PC-3 (cell line): ENCODE results near the gene SGMS1. TPM values are rescaled to one million over a fixed set of nuclear protein-coding genes. Genes with fewer than 3 reads are reported as not detected.

Experiments
- ATAC-seq: fragments of 200-7000 bp; cut with Tn5 transposase; 2 replicates; pipeline ENCODE4 v1.9.1; 2020; ENCODE audit warnings: mild to moderate bottlenecking, moderate library complexity
- BruUV-seq: library from RNA; stranded (reverse); fragments of 400-500 nt; replicated peaks from 2 replicates; lab custom pipeline; 2021; lab: Mats Ljungman, UMichigan
- CTCF ChIA-PET: fragments of 300-600 bp; sonication (Branson Sonifier 250); formaldehyde crosslinking; loops from one replicate; lab custom pipeline; 2022; ENCODE audit warnings: antibody characterized with exemption; lab: Charles Lee
- POLR2A ChIA-PET: fragments of 300-600 bp; sonication (Branson Sonifier 250); formaldehyde crosslinking; loops from one replicate; lab custom pipeline; 2022; ENCODE audit warnings: antibody characterized with exemption; ENCODE audit not compliant: unreplicated experiment; lab: Charles Lee
- DNase-seq: peaks from one replicate; pipeline ENCODE4 v3.0.0-alpha.2; 2015
- H2AFZ ChIP-seq: fragments of 300-600 bp; sonication (generic); 2 replicates; pipeline ENCODE4 v1.6.0; 2016; ENCODE audit warnings: antibody characterized with exemption, low read length
- H3F3A ChIP-seq: fragments of 300-600 bp; sonication (generic); one replicate; pipeline ENCODE4 v1.6.0; 2017; ENCODE audit warnings: antibody characterized with exemption, low read length, control low read depth, mild to moderate bottlenecking; ENCODE audit not compliant: unreplicated experiment
- H3K27ac ChIP-seq: fragments of 300-600 bp; sonication (generic); 2 replicates; pipeline ENCODE4 v1.5.1; 2016; ENCODE audit warnings: mild to moderate bottlenecking, low read length
- H3K27me3 ChIP-seq: fragments of 300-600 bp; sonication (generic); 2 replicates; pipeline ENCODE4 v1.6.1; 2016; ENCODE audit warnings: low read length, mixed read lengths
- H3K36me3 ChIP-seq: fragments of 300-600 bp; sonication (generic); 2 replicates; pipeline ENCODE4 v1.6.1; 2016; ENCODE audit warnings: low read depth, mixed run types, low read length, mixed read lengths
- H3K4me1 ChIP-seq: fragments of 300-600 bp; sonication (generic); 2 replicates; pipeline ENCODE4 v1.5.1; 2016; ENCODE audit warnings: low read length; ENCODE audit not compliant: insufficient read depth
- H3K4me2 ChIP-seq: fragments of 300-600 bp; sonication (generic); 2 replicates; pipeline ENCODE4 v1.6.0; 2016; ENCODE audit warnings: low read length
- H3K4me3 ChIP-seq: fragments of 300-600 bp; sonication (generic); 2 replicates; pipeline ENCODE4 v1.5.1; 2016; ENCODE audit warnings: mild to moderate bottlenecking, low read length, mixed read lengths
- H3K79me2 ChIP-seq: fragments of 300-600 bp; sonication (generic); 2 replicates; pipeline ENCODE4 v1.6.1; 2017; ENCODE audit warnings: low read length, mixed read lengths
- H3K9ac ChIP-seq: fragments of 300-600 bp; sonication (generic); 2 replicates; pipeline ENCODE4 v1.6.0; 2016; ENCODE audit warnings: mild to moderate bottlenecking, low read length
- H3K9me2 ChIP-seq: fragments of 300-600 bp; sonication (generic); replicated peaks from 2 replicates; pipeline ENCODE4 v1.6.1; 2016; ENCODE audit warnings: mixed run types, low read length, mixed read lengths
- H3K9me3 ChIP-seq: fragments of 300-600 bp; sonication (generic); 2 replicates; pipeline ENCODE4 v1.6.1; 2016; ENCODE audit warnings: low read length, mixed read lengths
- H4K20me1 ChIP-seq: fragments of 300-600 bp; sonication (generic); 2 replicates; pipeline ENCODE4 v1.6.1; 2016; ENCODE audit warnings: low read length, mixed read lengths
- EZH2 ChIP-seq: fragments of 300-600 bp; sonication (generic); IDR thresholded peaks from one replicate; pipeline ENCODE4 v1.6.1; 2017; ENCODE audit warnings: antibody characterized with exemption, mild to moderate bottlenecking, low read length; ENCODE audit not compliant: unreplicated experiment
- EZH2phosphoT487 ChIP-seq: fragments of 300-600 bp; sonication (generic); IDR thresholded peaks from 2 replicates; pipeline ENCODE4 v1.6.1; 2018; ENCODE audit warnings: mild to moderate bottlenecking, antibody characterized with exemption, low read length, borderline replicate concordance
- intact Hi-C: fragments of 100-400 bp; cut with micrococcal nuclease; formaldehyde crosslinking; loops from 2 replicates; pipeline ENCODE4 v1.9.0; 2023
- total RNA-seq: library from RNA; depleted of rRNA; stranded (reverse); fragments of >200 nt; gene quantifications from 2 replicates; pipeline ENCODE4 v1.2.3, GENCODE V29; 2014
- TF ChIP-seq, protein P1 (sequence below): fragments of 300-600 bp; sonication (generic); conservative IDR thresholded peaks from 2 replicates; pipeline ENCODE4 v1.5.1; 2017; ENCODE audit warnings: antibody characterized with exemption, low read depth, mild to moderate bottlenecking, low read length

Gene SGMS1
- total RNA-seq, 1 experiment from 2014 or later = 61.4 TPM

DNA sequence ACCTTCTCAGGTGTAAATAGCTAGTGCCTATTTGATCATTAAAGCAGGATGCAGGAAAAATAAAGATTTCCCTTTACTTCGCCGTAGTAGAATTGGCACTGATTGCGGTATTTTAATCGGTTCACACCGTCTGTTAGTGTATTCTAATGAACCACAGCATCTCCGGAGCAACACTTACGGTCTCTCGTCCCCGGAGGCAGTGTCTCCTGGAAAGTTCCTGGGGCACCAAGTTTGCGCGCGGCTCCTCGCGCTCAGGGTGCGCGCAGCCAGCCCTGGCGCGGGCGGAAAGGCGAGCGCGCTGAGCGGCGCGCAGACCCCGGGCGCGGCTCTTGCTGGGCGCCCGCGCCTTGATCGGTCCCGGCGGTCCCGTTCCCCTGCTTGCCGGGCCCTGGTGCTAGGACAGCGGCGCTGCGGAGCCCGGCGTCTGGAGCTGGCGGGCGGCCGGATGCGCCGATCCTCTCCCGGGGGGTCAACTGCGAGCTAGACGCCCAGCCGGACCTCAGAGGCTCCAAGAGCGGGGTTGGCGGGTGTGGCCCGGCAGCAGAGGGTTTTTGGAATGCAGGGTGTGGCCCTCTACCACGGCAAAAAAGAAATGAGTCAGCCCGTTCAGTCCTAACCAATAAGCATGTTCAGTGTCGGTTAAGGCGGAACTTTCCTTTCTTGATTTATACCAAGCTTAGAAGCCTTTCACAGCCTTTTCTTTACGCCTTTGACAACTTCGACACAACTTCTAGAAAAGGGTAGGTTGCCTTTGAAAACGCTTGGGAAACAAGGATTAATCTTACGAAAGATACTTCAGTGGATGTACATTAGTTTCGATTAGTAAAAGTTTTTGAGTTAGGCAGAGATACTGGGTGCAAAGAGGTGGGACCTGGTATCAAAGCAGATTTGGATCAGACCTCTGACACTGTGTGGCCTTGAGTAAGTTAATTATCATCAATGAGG is 205.6 kb downstream of the SGMS1 start:
- H4K20me1 ChIP-seq = no peaks in the 10 kb centered on the region
- H2AFZ ChIP-seq = no peak overlapping the region
- no peaks in the 10 kb centered on the region for H3K79me2 ChIP-seq
- no peaks in the 10 kb centered on the region for H3K9me2 ChIP-seq
- H3K4me3 ChIP-seq = no peak overlapping the region
- no peak overlapping the region for H3K4me2 ChIP-seq
- H3K9ac ChIP-seq = no peak overlapping the region
- no peaks in the 10 kb centered on the region for H3K36me3 ChIP-seq
- peak; percentile 15; the same call in 1 of the 2 replicates for ATAC-seq
- ChIA-PET CTCF (no interaction called here), POLR2A (no interaction called here)
- peaks cover 34% of the 10 kb centered on the region for H3K4me1 ChIP-seq
- H3K9me3 ChIP-seq = no peaks in the 10 kb centered on the region
- H3K27me3 ChIP-seq = no peaks in the 10 kb centered on the region
- no peak overlapping the region for H3K27ac ChIP-seq
- no peaks in the 10 kb centered on the region for H3F3A ChIP-seq
- TF ChIP-seq EZH2 = no peak
- TF ChIP-seq, protein P1, sequence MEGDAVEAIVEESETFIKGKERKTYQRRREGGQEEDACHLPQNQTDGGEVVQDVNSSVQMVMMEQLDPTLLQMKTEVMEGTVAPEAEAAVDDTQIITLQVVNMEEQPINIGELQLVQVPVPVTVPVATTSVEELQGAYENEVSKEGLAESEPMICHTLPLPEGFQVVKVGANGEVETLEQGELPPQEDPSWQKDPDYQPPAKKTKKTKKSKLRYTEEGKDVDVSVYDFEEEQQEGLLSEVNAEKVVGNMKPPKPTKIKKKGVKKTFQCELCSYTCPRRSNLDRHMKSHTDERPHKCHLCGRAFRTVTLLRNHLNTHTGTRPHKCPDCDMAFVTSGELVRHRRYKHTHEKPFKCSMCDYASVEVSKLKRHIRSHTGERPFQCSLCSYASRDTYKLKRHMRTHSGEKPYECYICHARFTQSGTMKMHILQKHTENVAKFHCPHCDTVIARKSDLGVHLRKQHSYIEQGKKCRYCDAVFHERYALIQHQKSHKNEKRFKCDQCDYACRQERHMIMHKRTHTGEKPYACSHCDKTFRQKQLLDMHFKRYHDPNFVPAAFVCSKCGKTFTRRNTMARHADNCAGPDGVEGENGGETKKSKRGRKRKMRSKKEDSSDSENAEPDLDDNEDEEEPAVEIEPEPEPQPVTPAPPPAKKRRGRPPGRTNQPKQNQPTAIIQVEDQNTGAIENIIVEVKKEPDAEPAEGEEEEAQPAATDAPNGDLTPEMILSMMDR = no peak
- TF ChIP-seq EZH2phosphoT487 = no peak
- DNase-seq = peak; percentile 65
- intact Hi-C loops = no loop called here
- no TSS peak for BruUV-seq

DNA sequence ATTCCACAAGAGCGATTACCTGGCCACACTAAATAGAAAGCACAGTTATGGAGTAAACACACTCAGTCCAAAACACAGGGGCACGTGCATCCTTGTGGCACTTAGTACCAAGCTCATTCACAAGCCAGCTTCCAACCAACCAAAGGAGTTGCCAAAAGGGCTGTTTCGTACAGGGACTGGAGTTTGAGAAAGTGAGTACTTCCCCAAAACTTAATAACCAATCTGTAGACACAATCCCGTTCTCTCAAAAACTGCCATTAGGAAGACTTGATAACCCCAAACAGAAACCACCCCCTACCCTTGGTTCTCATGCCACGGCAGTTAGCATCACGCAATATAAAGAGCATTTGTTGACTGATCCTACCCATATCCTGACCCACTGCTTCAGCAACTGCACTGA is 206.3 kb downstream of the SGMS1 start:
- no peaks in the 10 kb centered on the region for H4K20me1 ChIP-seq
- no peaks in the 10 kb centered on the region for H3K9me3 ChIP-seq
- TF ChIP-seq, protein P1 = no peak
- TF ChIP-seq EZH2phosphoT487 = no peak
- no peak for TF ChIP-seq EZH2
- DNase-seq (no peak), ATAC-seq (no peak)
- H3F3A ChIP-seq = no peaks in the 10 kb centered on the region
- intact Hi-C loops = no loop called here
- no peak overlapping the region for H3K27ac ChIP-seq
- POLR2A ChIA-PET = no interaction called here
- H3K79me2 ChIP-seq = no peaks in the 10 kb centered on the region
- no peaks in the 10 kb centered on the region for H3K36me3 ChIP-seq
- no peak overlapping the region for H2AFZ ChIP-seq
- no TSS peak for BruUV-seq
- no peak overlapping the region for H3K4me2 ChIP-seq
- no peak overlapping the region for H3K4me3 ChIP-seq
- no peaks in the 10 kb centered on the region for H3K9me2 ChIP-seq
- H3K4me1 ChIP-seq = peaks cover 28% of the 10 kb centered on the region
- H3K9ac ChIP-seq = no peak overlapping the region
- no peaks in the 10 kb centered on the region for H3K27me3 ChIP-seq
- CTCF ChIA-PET = no interaction called here

DNA sequence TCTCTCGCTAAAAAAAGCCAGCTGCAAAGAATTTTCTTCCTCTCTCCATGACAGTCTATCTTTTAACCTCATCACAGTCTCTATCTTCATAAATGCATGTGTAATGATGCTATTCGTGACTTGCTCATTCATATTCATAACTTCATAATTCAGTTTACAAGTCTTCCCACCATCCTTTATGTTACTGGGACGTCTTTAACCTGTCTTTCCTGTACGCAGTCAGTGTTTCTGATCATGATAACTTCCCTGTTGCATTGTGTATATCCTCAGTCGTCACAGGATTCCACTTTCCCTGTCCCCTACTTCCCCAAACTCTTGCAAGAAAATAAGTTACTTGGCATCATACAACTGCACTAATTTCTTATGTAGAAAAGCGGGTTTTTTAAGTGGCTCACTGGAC is 206.9 kb downstream of the SGMS1 start:
- no peaks in the 10 kb centered on the region for H3K79me2 ChIP-seq
- intact Hi-C loops = no loop called here
- no peaks in the 10 kb centered on the region for H3F3A ChIP-seq
- DNase-seq (no peak), ATAC-seq (no peak)
- TF ChIP-seq EZH2phosphoT487 (no peak), EZH2 (no peak)
- TF ChIP-seq, protein P1 = no peak
- BruUV-seq = no TSS peak
- H3K4me1 ChIP-seq = peaks cover 22% of the 10 kb centered on the region
- no peak overlapping the region for H3K9ac ChIP-seq
- no peaks in the 10 kb centered on the region for H4K20me1 ChIP-seq
- no peak overlapping the region for H2AFZ ChIP-seq
- H3K4me3 ChIP-seq = no peak overlapping the region
- H3K27ac ChIP-seq = no peak overlapping the region
- H3K9me2 ChIP-seq = no peaks in the 10 kb centered on the region
- ChIA-PET POLR2A (no interaction called here), CTCF (interaction anchor here (1.4 kb wide), 1 partner anchor 49 kb away, joined by 6 read pairs; no protein-coding TSS in a partner anchor)
- H3K36me3 ChIP-seq = no peaks in the 10 kb centered on the region
- no peak overlapping the region for H3K4me2 ChIP-seq
- no peaks in the 10 kb centered on the region for H3K27me3 ChIP-seq
- no peaks in the 10 kb centered on the region for H3K9me3 ChIP-seq
